H9 (cell line): Measurements from ENCODE around the gene IL21R. TPM values are rescaled to one million over a fixed set of nuclear protein-coding genes. Genes with fewer than 3 reads are reported as not detected.

Experiments used
- DNase-seq: peaks from one replicate; pipeline ENCODE4 v3.0.0-alpha.2; 2017
- H2AFZ ChIP-seq: one replicate; pipeline ENCODE4 v1.6.1; 2013; ENCODE audit warnings: mild to moderate bottlenecking, low read length, control low read depth, moderate library complexity
- H2AK5ac ChIP-seq: 2 replicates; pipeline ENCODE4 v1.6.1; 2013; ENCODE audit warnings: low read length, control low read depth, mixed read lengths; ENCODE audit not compliant: insufficient read length
- H2BK120ac ChIP-seq: one replicate; pipeline ENCODE4 v1.6.1; 2013; ENCODE audit warnings: low read depth, mild to moderate bottlenecking, low read length, control low read depth, inconsistent platforms; ENCODE audit not compliant: poor library complexity, severe bottlenecking
- H2BK12ac ChIP-seq: 2 replicates; pipeline ENCODE4 v1.6.1; 2013; ENCODE audit warnings: low read length, control low read depth, mixed read lengths, low read depth; ENCODE audit not compliant: insufficient read length
- H2BK15ac ChIP-seq: 2 replicates; pipeline ENCODE4 v1.6.1; 2013; ENCODE audit warnings: low read depth, low read length, control low read depth
- H2BK20ac ChIP-seq: one replicate; pipeline ENCODE4 v1.6.1; 2013; ENCODE audit warnings: low read depth, mild to moderate bottlenecking, low read length, control low read depth, inconsistent platforms; ENCODE audit not compliant: poor library complexity, severe bottlenecking
- H2BK5ac ChIP-seq: 2 replicates; pipeline ENCODE4 v1.6.1; 2013; ENCODE audit warnings: low read length, control low read depth, mixed read lengths; ENCODE audit not compliant: insufficient read length
- H3K14ac ChIP-seq: 2 replicates; pipeline ENCODE4 v1.6.1; 2013; ENCODE audit warnings: low read length, control low read depth; ENCODE audit not compliant: insufficient read depth
- H3K18ac ChIP-seq: 2 replicates; pipeline ENCODE4 v1.6.1; 2013; ENCODE audit warnings: low read depth, mild to moderate bottlenecking, mixed read lengths, low read length, control low read depth; ENCODE audit not compliant: insufficient read length
- H3K23ac ChIP-seq: 2 replicates; pipeline ENCODE4 v1.6.1; 2013; ENCODE audit warnings: low read length, control low read depth, mixed read lengths, low read depth; ENCODE audit not compliant: insufficient read length
- H3K23me2 ChIP-seq: 2 replicates; pipeline ENCODE4 v1.6.1; 2013; ENCODE audit warnings: low read depth, mild to moderate bottlenecking, mixed read lengths, low read length, control low read depth; ENCODE audit not compliant: insufficient read length, poor library complexity, severe bottlenecking
- H3K27ac ChIP-seq: 2 replicates; pipeline ENCODE4 v1.5.1; 2013; ENCODE audit warnings: low read length, control low read depth, mixed read lengths, low read depth; ENCODE audit not compliant: insufficient read length
- H3K27me3 ChIP-seq: 2 replicates; pipeline ENCODE4 v1.6.1; 2013; ENCODE audit warnings: low read length, control low read depth, inconsistent platforms; ENCODE audit not compliant: insufficient read depth
- H3K4ac ChIP-seq: 2 replicates; pipeline ENCODE4 v1.6.1; 2013; ENCODE audit warnings: low read depth, mild to moderate bottlenecking, control low read depth, inconsistent platforms, low read length, moderate library complexity
- H3K4me1 ChIP-seq: 2 replicates; pipeline ENCODE4 v1.6.1; 2013; ENCODE audit warnings: low read length, control low read depth, inconsistent platforms; ENCODE audit not compliant: insufficient read depth
- H3K4me2 ChIP-seq: 2 replicates; pipeline ENCODE4 v1.6.1; 2013; ENCODE audit warnings: low read length, control low read depth, mixed read lengths; ENCODE audit not compliant: insufficient read length, insufficient read depth
- H3K56ac ChIP-seq: 2 replicates; pipeline ENCODE4 v1.6.1; 2013; ENCODE audit warnings: low read depth, mild to moderate bottlenecking, mixed read lengths, low read length, control low read depth; ENCODE audit not compliant: insufficient read length
- H3K79me1 ChIP-seq: 2 replicates; pipeline ENCODE4 v1.6.1; 2013; ENCODE audit warnings: low read depth, mild to moderate bottlenecking, moderate library complexity, low read length, control low read depth, inconsistent platforms; ENCODE audit not compliant: insufficient read depth, poor library complexity, severe bottlenecking
- H3K79me2 ChIP-seq: 2 replicates; pipeline ENCODE4 v1.6.1; 2013; ENCODE audit warnings: low read length, control low read depth, inconsistent platforms; ENCODE audit not compliant: insufficient read depth
- H3K9ac ChIP-seq: 2 replicates; pipeline ENCODE4 v1.6.1; 2013; ENCODE audit warnings: low read length, control low read depth, mixed read lengths; ENCODE audit not compliant: insufficient read length; ENCODE audit errors: extremely low read depth
- H3K9me3 ChIP-seq: one replicate; pipeline ENCODE4 v1.6.1; 2013; ENCODE audit warnings: low read depth, low read length, inconsistent platforms; ENCODE audit not compliant: control insufficient read depth
- H3T11ph ChIP-seq: one replicate; pipeline ENCODE4 v1.6.1; 2013; ENCODE audit warnings: mild to moderate bottlenecking, low read length, control low read depth, inconsistent platforms
- H4K20me1 ChIP-seq: one replicate; pipeline ENCODE4 v1.6.1; 2013; ENCODE audit not compliant: control insufficient read depth, insufficient read length, insufficient read depth
- H4K5ac ChIP-seq: 2 replicates; pipeline ENCODE4 v1.6.1; 2013; ENCODE audit warnings: low read depth, mild to moderate bottlenecking, mixed read lengths, low read length, control low read depth; ENCODE audit not compliant: insufficient read length
- H4K8ac ChIP-seq: replicated peaks from 2 replicates; pipeline ENCODE4 v1.6.1; 2013; ENCODE audit warnings: low read length, control low read depth, mixed read lengths, low read depth; ENCODE audit not compliant: insufficient read length
- H4K91ac ChIP-seq: 2 replicates; pipeline ENCODE4 v1.6.1; 2013; ENCODE audit warnings: low read depth, mild to moderate bottlenecking, moderate library complexity, mixed read lengths, low read length, control low read depth; ENCODE audit not compliant: insufficient read length
- H3K27ac Mint-ChIP-seq, 3 experiments: 2 replicates in 2 of 3; 3 replicates in 1 of 3; pipeline ENCODE4 v1.8.0; 2020 to 2021; ENCODE audit warnings: mixed read lengths in 3 of 3, mild to moderate bottlenecking in 1 of 3, moderate library complexity in 1 of 3
- H3K27me3 Mint-ChIP-seq: 2 replicates; pipeline ENCODE4 v1.8.0; 2021; ENCODE audit warnings: low read depth, mild to moderate bottlenecking, moderate library complexity, mixed read lengths
- H3K36me3 Mint-ChIP-seq, 3 experiments: 2 replicates in 2 of 3; 3 replicates in 1 of 3; pipeline ENCODE4 v1.8.0; 2020 to 2021; ENCODE audit warnings: low read depth in 3 of 3, mixed read lengths in 3 of 3; ENCODE audit not compliant: insufficient read depth in 1 of 3
- H3K4me1 Mint-ChIP-seq, 2 experiments: 2 replicates each; pipeline ENCODE4 v1.8.0; 2020; ENCODE audit warnings: mixed read lengths in 2 of 2
- H3K4me3 Mint-ChIP-seq, 2 experiments: 2 replicates in 1 of 2; 3 replicates in 1 of 2; pipeline ENCODE4 v1.8.0; 2020 to 2021; ENCODE audit warnings: mild to moderate bottlenecking in 2 of 2, mixed read lengths in 2 of 2, moderate library complexity in 1 of 2
- H3K9me3 Mint-ChIP-seq, 2 experiments: 2 replicates in 1 of 2; 3 replicates in 1 of 2; pipeline ENCODE4 v1.8.0; 2020; ENCODE audit warnings: mild to moderate bottlenecking in 2 of 2, mixed read lengths in 2 of 2, moderate library complexity in 1 of 2
- WGBS: extraction: QIAGEN DNeasy Blood & Tissue Kit; methylation state at CpG from one replicate; pipeline ENCODE4 v1.1.7; 2013; ENCODE audit warnings: missing lambda C conversion rate, low lambda C conversion rate, mixed read lengths; ENCODE audit not compliant: insufficient read length; ENCODE audit errors: extremely low coverage; 5-methylcytosine and 5-hydroxymethylcytosine counted together
- total RNA-seq: library from RNA; stranded (reverse); gene quantifications from 2 replicates; pipeline ENCODE4 v1.2.1, GENCODE V29; 2021
- TF ChIP-seq, protein P1 (sequence below): fragments of 200-600 bp; sonication (generic); conservative IDR thresholded peaks from 3 replicates; pipeline ENCODE4 v1.8.0; 2021; ENCODE audit warnings: antibody characterized with exemption, mild to moderate bottlenecking

The IL21R gene
- total RNA-seq, 1 experiment from 2014 or later = 0.07 TPM

- Histone ChIP-seq H3K79me1 (no peaks in the 10 kb centered on the region), H3K79me2 (no peaks in the 10 kb centered on the region), H2BK12ac (no peak overlapping the region), H2BK15ac (no peak overlapping the region), H4K5ac (no peak overlapping the region), H2AFZ (no peak overlapping the region), H4K20me1 (no peaks in the 10 kb centered on the region), H3K23ac (no peak overlapping the region), H3K9ac (no peak overlapping the region), H3K4me1 (no peaks in the 10 kb centered on the region; the same call in 1 of the 2 replicates), H2BK120ac (no peak overlapping the region), H3K4ac (no peak overlapping the region), H4K91ac (no peak overlapping the region), H3K4me2 (no peak overlapping the region), H3K23me2 (no peaks in the 10 kb centered on the region), H3K18ac (no peak overlapping the region), H3K9me3 (peaks cover 15% of the 10 kb centered on the region), H3K27ac (no peak overlapping the region), H3K14ac (no peak overlapping the region), H3K56ac (no peak overlapping the region), H3T11ph (no peak overlapping the region), H2BK5ac (no peak overlapping the region), H2AK5ac (no peak overlapping the region), H4K8ac (no peak overlapping the region), H2BK20ac (no peak overlapping the region), H3K27me3 (no peaks in the 10 kb centered on the region)
- Mint-ChIP-seq H3K27ac (no peak overlapping the region), H3K9me3 (peaks cover 11 to 14% of the 10 kb centered on the region in 2 experiments), H3K4me1 (peaks cover 3% of the 10 kb centered on the region in 2 experiments; a peak in 3 of 4 replicates), H3K4me3 (no peak overlapping the region), H3K27me3 (peaks cover 4% of the 10 kb centered on the region; the same call in 1 of the 2 replicates), H3K36me3 (peaks cover 8 to 12% (median 10%) of the 10 kb centered on the region in 3 experiments; a peak in 6 of 7 replicates)
- DNase-seq = no peak
- TF ChIP-seq, protein P1, sequence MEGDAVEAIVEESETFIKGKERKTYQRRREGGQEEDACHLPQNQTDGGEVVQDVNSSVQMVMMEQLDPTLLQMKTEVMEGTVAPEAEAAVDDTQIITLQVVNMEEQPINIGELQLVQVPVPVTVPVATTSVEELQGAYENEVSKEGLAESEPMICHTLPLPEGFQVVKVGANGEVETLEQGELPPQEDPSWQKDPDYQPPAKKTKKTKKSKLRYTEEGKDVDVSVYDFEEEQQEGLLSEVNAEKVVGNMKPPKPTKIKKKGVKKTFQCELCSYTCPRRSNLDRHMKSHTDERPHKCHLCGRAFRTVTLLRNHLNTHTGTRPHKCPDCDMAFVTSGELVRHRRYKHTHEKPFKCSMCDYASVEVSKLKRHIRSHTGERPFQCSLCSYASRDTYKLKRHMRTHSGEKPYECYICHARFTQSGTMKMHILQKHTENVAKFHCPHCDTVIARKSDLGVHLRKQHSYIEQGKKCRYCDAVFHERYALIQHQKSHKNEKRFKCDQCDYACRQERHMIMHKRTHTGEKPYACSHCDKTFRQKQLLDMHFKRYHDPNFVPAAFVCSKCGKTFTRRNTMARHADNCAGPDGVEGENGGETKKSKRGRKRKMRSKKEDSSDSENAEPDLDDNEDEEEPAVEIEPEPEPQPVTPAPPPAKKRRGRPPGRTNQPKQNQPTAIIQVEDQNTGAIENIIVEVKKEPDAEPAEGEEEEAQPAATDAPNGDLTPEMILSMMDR = no peak
- WGBS = no CpG with 5 or more reads among the region's 5 CpGs
These were observed 39.3 kb downstream of the IL21R start for GRCh38 chr16:27441276-27441675.
